ENCODE results near the gene AK1.

The AK1 gene

DNA sequence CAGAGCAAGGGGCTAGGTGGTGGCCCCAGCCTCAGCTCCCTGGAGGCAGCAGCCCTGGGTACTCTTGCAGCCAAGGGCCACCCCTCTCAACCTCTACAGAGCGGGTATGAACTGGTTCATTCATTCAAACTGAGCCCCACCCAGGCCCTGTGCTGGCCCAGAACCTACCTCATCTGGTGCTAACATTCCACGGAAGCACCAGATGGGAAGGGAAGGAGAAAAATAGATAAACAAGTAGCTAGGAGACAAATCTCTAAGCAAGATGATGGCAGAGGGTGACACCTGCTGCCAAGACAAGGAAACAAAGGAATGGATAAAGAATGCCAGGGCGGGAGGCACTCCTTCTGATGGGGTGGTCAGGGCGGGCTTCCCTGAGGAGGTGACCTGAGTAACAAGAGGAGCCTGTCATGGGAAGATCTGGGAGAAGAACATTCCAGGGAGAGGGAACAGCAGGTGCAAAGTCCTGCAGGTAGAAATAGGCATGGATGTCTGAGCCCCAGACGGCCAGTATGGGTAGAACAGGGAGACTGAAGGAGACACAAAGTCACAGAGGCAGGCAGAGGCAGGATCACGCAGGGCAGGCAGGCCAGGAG is 33.2 kb upstream of the AK1 start:
- FAIRE-seq (no peak), DNase-seq (ENCODE audit: extremely low spot score, insufficient read length, low read depth) (no peak)

DNA sequence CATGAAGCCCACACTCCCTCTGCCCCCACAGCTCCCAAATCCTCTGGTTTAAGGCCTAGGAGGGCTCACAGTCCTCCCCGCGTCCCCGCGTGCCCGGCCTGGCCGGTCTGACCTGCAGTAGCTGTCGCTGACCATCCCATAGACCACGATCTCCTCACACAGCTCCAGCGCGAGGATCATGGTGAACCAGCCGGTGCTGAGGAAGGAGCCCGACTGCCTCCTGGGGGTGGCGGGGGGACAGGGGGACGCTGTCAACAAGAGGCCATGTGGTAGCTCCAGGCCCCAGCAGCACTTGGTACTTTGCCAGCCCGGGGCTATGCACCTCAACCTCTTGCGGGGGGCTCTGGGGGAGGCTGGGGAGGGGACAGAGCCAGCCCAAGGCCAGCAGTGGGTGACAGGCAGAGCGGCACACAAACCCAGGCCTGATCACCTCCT is 32.4 kb upstream of the AK1 start:
- DNase-seq (ENCODE audit: extremely low spot score, insufficient read length, low read depth) (no peak), FAIRE-seq (no peak)

DNA sequence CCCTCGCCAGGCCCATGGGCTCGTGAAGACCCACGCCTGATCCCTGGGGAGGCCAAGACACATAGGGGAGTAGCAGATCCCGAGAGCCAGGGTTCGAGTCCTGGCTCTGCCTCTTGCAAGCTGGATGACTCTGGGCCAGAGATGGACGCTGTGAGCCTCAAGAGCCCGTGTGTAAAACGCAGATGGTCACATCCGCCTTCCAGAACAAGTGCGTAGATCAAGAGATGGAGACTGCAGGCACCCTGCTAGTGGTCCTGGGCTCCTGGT is 31.1 kb upstream of the AK1 start:
- DNase-seq (ENCODE audit: extremely low spot score, insufficient read length, low read depth): no peak
- FAIRE-seq: no peak

DNA sequence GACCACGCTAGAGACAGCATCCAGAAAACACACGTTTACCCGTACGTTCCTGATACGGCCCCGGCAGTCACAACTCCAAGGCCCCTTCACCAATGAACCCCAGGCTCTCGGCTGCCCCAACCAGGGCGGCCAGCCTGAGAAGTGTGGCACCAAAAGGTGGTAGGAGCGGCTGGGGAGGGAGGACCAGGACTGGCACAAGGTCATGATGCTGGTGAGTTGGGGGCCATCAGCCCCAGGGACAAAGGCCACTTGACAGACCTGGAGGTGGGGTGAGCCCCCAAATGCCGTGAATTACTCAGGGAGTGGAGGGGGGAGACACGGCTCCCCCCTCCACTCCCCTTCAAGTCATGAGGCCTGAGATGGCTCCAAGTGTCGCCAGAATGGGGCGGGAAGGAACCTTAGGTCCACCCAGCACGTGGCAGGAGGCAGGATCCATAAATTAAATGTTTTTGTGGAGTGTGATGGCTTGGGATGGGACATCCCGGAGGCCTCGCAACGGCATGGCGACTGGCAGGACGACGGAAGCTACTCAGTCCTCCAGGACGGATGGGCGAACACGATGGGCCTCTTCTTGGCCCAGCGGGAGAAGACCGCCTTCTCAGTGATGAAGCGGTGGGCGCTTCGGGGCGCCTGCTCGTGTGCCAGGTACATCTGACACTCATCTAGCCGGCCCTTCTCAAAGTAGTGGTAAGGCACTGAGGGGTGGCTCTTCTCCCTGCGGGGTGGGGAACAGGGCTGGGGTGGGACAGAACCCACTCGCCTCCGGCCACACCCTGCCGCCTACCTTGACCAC is 30.6 kb upstream of the AK1 start:
- FAIRE-seq: no peak
- no peak for DNase-seq (ENCODE audit: extremely low spot score, insufficient read length, low read depth)

DNA sequence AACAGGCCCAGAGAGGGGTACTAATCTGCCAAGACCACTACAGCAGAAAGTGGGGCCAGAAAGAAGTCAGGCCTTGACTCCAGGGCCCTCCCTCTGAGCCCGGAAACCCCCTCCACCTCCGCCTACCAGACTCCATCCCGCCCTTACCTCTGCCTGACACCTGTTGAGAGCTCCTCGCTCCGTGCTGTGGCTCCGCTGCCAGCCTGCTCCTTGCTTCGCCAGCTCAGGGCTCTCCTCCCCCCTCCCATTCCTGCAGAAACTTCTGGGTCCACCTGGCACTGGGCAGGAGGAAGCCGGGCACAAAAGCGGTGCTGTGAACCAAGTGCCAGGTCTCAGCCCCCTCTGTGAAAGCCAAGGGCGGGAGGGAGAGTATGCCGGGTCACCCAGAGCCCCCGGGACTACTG is 28.3 kb upstream of the AK1 start:
- DNase-seq (ENCODE audit: extremely low spot score, insufficient read length, low read depth): no peak
- FAIRE-seq: peak; percentile 87

DNA sequence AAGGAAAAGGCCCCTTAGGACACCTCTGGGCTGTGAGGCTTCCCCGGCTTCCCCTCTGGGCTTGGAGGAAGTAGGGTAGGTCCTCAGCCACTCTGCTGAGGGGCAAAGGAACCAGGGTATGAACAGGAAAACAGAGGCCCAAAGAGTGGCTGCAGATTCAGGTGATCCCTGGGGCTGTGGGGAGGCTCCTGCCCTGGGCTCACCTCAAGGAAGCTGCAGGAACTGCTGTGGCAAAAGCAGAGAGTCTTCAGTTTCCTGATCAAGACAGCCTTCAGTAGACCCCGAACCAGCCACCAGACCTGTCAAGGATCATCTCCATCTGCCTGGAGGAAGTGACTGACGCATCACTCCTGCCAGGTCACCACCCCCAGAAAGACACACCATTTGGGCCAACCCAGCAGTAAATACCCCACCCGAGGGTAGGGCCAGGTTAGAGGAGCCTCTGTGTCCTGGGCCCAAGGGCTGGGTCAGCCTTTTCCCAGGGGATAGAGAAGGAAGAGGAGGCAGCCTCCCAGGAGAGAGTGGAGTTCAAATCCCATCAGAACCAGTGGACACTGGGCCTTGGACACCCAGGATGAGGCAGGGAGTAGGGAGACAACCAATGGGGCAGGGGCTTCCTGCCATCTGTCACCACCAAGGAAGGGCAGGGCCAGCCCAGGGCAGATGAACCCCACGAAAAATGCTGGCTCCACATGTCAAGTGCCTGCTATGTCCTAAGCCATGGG is 27.7 kb upstream of the AK1 start:
- DNase-seq (ENCODE audit: extremely low spot score, insufficient read length, low read depth) (no peak), FAIRE-seq (peak; percentile 78)

DNA sequence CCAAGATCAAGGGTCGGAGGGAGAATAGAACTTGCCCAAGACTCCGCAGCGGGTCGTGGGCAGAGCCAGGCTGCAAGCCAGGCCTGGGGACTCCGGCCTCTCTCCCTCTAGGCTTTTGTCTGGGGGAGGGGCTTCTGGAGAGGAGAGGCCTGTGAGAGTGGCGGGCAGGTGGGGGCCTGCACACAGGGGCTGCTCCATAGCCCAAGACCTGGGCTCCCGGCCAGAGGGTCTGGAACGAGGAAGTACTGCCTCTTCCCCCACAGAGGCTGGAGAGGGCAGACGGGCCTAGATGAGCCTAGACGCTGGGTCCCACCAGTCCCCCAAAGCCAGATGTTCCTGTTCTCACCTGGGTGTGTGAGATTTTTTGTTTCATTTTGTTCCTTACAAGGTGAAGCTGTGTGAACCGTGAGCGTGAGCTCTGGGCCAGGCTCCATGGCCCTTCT is 27.1 kb upstream of the AK1 start:
- no peak for FAIRE-seq

DNA sequence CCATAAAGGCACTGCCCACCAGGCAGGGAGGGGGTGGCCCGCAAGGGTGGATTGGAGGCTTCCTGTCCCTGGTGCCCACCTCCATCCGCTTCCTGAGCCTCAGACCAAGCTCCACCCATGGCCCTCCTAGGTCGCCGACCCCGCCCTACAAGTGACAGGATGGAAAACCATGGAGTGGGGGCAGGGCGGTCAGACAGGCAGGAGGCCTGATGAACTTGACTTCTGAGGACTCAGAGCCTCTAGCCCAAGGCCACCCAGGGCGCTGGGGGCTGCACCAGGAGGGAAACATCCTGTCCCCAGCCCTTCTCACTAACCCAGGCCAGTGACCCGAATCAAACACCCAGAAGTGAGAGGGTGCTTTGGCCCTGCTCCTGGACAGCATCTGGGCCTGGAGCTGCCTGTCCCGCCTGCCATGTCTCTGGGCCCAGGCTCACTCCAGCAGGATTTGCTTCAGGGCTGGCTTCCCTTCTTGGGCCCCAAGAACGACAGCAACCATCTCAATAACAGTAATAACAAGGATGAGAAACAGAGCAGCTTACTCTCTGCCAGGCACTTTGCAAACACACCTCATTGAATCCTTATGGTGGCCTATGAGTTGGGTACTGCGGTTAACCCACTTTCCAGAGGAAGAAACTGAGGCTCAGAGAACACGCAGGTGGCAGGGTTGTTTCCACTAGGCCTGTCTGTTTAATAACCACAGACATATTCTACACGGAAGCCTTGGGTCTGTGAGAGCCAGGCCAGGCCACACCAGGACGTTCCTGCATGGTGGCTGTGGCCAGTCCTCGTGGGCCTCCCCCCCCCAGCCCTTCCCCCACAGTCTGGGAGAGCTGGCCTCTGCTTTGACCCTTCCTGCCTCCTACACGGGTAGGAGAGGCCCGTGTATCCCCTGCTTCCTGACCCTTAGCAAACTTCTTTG is 26.3 kb upstream of the AK1 start:
- no peak for DNase-seq (ENCODE audit: extremely low spot score, insufficient read length, low read depth)
- peak; percentile 89 for FAIRE-seq

More for the DNA sequence above, 27.1 kb upstream of the AK1 start:
- DNase-seq (ENCODE audit: extremely low spot score, insufficient read length, low read depth): no peak

DNA sequence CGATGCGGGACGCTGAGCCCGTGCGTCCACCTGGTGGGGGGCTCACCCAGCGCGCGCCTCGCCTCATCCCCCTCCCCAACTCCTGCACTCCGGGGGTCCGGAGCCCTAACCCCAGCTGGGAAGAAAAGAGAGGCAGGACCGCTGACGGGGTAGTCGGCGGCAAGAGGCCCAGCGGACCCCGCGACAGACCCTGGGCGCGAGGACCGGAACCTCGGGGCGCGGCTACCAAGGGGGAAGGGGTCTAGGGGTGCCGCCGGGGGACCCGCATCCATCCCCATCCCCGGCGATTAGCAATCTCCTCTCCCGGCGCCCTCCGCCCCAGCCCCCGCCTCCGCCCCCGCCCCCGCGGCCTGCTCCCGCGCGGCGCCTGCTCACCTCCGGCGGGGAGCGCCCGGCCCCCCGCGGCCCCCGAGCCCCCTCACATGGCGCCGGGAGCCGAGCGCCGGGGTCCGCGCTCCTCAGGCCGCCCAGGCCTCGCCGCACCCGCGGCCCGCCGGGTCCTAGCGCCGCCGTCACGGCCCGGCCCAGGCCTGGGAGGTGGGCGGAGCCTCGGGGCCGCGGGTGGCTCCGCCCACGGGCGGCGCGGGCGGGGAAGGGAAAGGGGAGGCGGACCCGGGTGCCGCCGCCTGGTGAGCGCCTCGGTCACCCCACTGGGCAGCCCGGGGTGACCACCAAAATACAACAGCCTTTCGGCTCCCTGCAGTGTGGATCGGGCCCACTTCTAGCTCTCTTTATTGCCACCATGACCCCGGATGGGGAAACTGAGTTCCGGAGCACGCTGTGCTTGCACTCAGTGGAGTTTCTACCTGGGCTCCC is 21.9 kb upstream of the AK1 start, which contains the start of gene ST6GALNAC6:
Gene ST6GALNAC6 (minus strand): TSS at position 476 of the 816 bp plus-strand sequence. CDS start 1,622 bp downstream, outside the sequence.
- peak; percentile 82 for DNase-seq (ENCODE audit: extremely low spot score, insufficient read length, low read depth)
- peak; percentile 59 for FAIRE-seq

DNA sequence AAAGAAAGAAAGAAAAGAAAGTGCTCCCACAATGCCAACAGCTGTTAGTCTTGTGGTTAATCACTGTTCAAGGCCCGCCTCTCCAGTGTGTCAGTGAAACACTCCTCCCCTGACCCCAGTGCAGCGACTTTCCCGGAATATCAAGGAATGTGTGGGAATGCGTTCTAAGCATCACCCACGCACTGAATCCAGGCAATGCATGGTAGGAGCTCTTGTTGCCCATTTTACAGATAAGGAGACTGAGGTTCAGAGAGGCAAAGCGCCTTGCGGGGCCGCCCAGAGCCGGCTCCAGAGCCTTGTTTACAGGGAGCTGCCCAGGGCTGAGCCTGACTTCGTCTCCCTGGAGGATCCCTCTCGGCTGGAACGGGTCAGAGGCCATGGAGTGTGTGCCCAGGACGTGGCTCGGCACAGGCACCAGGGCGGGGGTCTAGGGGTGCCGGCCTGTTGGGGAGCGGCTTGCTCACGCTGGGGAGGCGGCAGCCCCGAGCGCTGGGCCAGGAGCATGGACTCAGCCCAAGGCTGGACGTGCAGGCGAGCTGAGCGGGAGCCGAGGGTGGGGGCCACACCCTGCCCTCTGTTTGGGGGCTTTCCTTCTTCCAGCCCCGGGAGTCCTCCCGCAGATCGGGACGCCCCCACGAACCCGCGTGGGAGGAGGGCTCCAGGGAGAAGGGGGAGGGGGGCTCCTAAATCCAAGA is 21.1 kb upstream of the AK1 start:
- FAIRE-seq: no peak
- no peak for DNase-seq (ENCODE audit: extremely low spot score, insufficient read length, low read depth)

DNA sequence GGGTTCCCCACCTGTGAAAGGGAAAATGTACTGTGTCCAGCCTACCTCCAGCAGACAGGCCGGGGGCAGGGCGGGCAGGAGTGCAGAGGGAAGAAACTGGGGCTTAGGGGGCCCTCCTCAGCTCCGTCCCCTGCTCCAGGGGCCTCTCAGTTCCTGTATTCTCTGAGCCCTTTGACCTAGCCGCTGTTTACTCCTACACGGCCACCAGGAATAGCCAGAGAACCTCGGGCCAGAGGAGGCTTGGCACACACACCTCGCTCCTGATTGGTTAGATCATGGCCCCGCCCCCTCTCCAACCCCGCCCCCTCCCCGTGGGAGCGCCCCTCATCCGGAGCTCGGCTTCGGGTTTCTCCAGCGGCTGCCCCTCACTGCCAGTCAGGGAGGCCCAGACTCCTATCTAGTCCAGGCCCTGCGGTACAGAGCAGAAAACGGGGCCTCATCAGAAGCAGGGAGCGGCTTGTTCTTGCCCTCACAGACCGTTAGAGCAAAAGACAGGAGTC is 19.8 kb upstream of the AK1 start:
- DNase-seq (ENCODE audit: extremely low spot score, insufficient read length, low read depth) (no peak), FAIRE-seq (no peak)

DNA sequence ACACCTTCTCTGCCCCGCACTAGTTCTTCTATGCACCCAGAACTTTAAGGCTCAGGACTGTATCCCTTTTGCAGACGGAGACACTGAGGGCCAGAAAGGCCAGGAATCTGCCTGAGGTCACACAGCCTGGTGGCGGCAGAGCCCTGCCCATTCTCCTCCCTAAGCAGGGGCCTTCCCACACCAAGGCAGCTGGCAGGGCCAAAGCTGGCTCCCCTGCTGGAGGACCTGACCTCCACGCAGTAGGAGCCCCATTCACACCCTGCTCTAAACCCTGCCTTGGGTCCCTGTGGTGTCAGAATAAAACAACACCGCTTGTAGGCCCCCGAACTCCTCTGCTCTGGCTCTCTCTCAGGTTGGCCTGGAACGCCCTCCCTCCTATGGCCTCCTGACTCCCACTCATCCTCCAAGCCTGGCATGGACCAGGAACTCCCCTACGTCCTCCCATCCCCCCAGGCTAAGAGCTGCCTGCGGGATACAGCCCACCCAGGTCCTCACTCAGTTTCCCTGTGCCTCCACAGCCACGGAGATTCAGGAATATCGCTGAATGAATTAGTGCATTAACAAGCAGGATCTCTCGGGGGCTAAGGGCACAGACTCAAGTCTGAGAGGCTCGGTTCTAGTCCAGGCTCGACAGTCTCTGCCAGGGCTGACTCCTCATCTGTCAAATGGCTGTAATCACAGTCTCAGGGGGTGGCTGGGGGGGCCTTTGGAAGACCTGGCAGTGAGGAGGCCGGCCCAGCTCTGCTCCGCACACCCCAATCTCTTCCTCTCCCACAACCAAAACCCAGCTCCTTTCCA is 19.1 kb upstream of the AK1 start:
- no peak for DNase-seq (ENCODE audit: extremely low spot score, insufficient read length, low read depth)
- no peak for FAIRE-seq

DNA sequence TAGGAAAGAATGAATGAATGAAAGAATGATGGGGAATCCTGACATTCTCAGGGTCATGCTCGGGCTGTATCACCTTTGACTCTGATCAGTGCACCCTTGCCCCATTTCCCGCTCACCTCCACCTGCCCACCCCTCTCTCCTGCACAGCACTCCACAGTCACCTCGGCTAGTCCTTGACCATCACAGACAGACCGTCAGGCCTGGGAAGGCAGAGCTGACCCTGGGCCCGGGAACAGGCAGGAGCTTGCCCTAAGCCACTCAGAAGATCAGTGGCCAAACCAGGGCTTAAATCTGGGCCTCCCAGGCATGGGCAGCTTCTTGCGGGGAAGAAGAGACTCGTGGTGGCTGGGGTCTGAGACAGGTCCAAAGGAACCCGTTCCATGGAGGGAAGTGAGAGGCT is 18.3 kb upstream of the AK1 start:
- FAIRE-seq (no peak), DNase-seq (ENCODE audit: extremely low spot score, insufficient read length, low read depth) (no peak)

DNA sequence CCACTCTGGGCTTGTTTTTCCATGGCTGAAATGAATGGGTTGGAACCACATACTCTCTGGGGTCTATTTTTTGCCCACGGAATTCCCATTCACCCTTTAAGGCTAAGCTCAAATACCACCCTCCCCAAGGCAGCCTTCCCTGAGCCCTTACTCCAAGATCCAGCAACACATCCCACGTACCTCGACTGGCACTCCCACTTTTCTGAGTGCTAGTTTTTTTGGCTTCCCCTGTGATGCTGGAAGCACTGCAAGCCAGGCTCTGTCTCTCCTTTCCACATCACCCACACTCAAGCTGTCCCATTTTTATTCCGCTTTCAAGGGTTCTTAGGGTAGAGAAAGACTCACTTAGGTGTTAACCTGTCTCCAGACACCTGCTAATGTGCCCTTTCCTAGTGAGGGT is 15.9 kb upstream of the AK1 start:
- no peak for DNase-seq (ENCODE audit: extremely low spot score, insufficient read length, low read depth)

DNA sequence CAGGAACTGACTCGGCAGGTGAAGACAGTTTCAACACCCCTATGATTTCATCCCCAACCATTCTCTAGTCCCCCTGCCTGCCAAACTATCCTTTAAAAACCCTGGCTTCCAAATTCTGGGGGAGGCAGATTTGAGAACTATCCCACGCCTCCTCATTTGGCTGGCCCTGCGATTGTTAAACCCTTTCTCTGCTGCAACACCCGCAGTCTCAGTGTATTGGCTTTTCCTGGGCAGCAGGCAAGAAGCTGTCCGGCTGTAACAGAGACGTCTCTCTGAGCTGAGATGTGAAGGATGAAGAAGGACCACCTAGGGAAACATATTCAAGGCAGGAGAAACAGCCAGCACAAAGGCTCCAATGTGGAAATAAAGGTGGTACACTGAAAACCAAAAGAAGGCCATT is 15.4 kb upstream of the AK1 start:
- no peak for FAIRE-seq
- DNase-seq (ENCODE audit: extremely low spot score, insufficient read length, low read depth): no peak

More for the DNA sequence above, 15.9 kb upstream of the AK1 start:
- FAIRE-seq: no peak

DNA sequence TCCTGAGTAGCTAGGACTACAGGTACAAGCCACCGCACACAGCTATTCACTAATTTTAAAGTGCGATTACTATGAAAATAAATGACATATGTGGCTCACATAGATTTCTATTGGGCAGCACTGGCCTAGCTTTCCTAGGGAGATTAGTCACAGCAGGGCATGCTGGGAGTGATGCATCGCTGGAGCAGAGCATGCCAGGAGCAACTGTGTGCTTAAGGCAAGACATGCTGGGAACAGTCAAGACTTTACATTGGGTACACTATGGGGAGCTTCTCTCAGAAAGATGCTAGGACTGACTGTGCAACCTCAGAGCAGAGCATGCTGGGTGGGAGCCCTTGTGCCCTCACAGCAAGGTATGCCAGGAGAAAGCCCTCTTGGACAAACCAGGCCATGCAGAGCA is 12.6 kb upstream of the AK1 start:
- no peak for FAIRE-seq
- DNase-seq (ENCODE audit: extremely low spot score, insufficient read length, low read depth): no peak

DNA sequence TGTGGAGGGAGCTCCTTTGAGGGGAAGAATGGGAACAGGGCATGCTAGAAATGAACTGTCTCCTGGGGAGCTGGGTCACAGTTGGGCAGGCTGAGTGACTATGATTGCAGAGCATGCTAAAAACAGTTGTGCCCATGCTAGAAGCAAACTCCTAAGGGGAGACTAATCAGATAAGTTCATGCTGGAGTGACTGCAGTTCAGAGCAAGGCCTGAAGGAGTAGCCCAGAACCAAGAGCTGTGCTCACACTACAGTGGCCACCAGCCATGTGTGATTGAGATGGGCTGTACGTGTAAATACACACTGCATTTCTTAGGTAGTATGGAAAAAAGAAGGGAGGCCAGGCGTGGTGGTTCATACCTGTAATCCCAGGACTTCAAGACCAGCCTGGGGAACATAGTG is 10.3 kb upstream of the AK1 start:
- DNase-seq (ENCODE audit: extremely low spot score, insufficient read length, low read depth) (no peak), FAIRE-seq (no peak)
